ENCODE measurements around the gene CACNB2. TPM values are rescaled to one million over a fixed set of nuclear protein-coding genes. Genes with fewer than 3 reads are reported as not detected.

Gene CACNB2
- total RNA-seq, 1 experiment from 2014 or later = not detected

GRCh38 chr10:18455086-18455884, 315.1 kb downstream of the CACNB2 start:
- no peak overlapping the region for H3K4me3 ChIP-seq
- H3K27me3 ChIP-seq = no peaks in the 10 kb centered on the region
- DNase-seq = no peak
- no peaks in the 10 kb centered on the region; the same call in 1 of the 2 replicates for H3K9me3 ChIP-seq
- no peaks in the 10 kb centered on the region for H3K36me3 ChIP-seq

GRCh38 chr10:18456984-18457383, 316.8 kb downstream of the CACNB2 start:
- H3K27me3 ChIP-seq = no peaks in the 10 kb centered on the region
- DNase-seq = no peak
- H3K9me3 ChIP-seq = no peaks in the 10 kb centered on the region; the same call in 1 of the 2 replicates
- H3K36me3 ChIP-seq = no peaks in the 10 kb centered on the region
- no peak overlapping the region for H3K4me3 ChIP-seq

- DNase-seq = no peak
- Histone ChIP-seq H3K27me3 (no peaks in the 10 kb centered on the region), H3K36me3 (no peaks in the 10 kb centered on the region), H3K4me3 (no peak overlapping the region), H3K9me3 (no peaks in the 10 kb centered on the region; the same call in 1 of the 2 replicates)
These were observed 319.8 kb downstream of the CACNB2 start for GRCh38 chr10:18460032-18460431.

GRCh38 chr10:18463673-18464211, 323.5 kb downstream of the CACNB2 start:
- H3K27me3 ChIP-seq = no peaks in the 10 kb centered on the region
- no peak overlapping the region for H3K4me3 ChIP-seq
- no peaks in the 10 kb centered on the region for H3K36me3 ChIP-seq
- no peak for DNase-seq
- H3K9me3 ChIP-seq = no peaks in the 10 kb centered on the region

GRCh38 chr10:18469125-18469524, 328.9 kb downstream of the CACNB2 start:
- no peaks in the 10 kb centered on the region for H3K9me3 ChIP-seq
- H3K4me3 ChIP-seq = no peak overlapping the region
- no peak for DNase-seq
- H3K36me3 ChIP-seq = no peaks in the 10 kb centered on the region
- H3K27me3 ChIP-seq = no peaks in the 10 kb centered on the region

GRCh38 chr10:18472977-18473376, 332.8 kb downstream of the CACNB2 start:
- Histone ChIP-seq H3K4me3 (no peak overlapping the region), H3K27me3 (no peaks in the 10 kb centered on the region), H3K36me3 (no peaks in the 10 kb centered on the region), H3K9me3 (no peaks in the 10 kb centered on the region)
- DNase-seq = no peak

GRCh38 chr10:18473424-18474117, 333.3 kb downstream of the CACNB2 start:
- no peak for DNase-seq
- H3K9me3 ChIP-seq = no peaks in the 10 kb centered on the region
- no peaks in the 10 kb centered on the region for H3K36me3 ChIP-seq
- H3K27me3 ChIP-seq = no peaks in the 10 kb centered on the region
- H3K4me3 ChIP-seq = no peak overlapping the region

- Histone ChIP-seq H3K27me3 (no peaks in the 10 kb centered on the region), H3K4me3 (no peak overlapping the region), H3K36me3 (no peaks in the 10 kb centered on the region), H3K9me3 (no peaks in the 10 kb centered on the region)
- no peak for DNase-seq
These were observed 333.9 kb downstream of the CACNB2 start for GRCh38 chr10:18474118-18474455.

- Histone ChIP-seq H3K27me3 (no peaks in the 10 kb centered on the region), H3K9me3 (no peaks in the 10 kb centered on the region), H3K4me3 (no peak overlapping the region), H3K36me3 (no peaks in the 10 kb centered on the region)
- no peak for DNase-seq
These were observed 335.9 kb downstream of the CACNB2 start for GRCh38 chr10:18476076-18476647.

GRCh38 chr10:18478354-18478753, 338.1 kb downstream of the CACNB2 start:
- no peaks in the 10 kb centered on the region for H3K36me3 ChIP-seq
- H3K27me3 ChIP-seq = no peaks in the 10 kb centered on the region

GRCh38 chr10:18479502-18479901, 339.3 kb downstream of the CACNB2 start:
- DNase-seq = no peak
- H3K36me3 ChIP-seq = no peaks in the 10 kb centered on the region
- H3K27me3 ChIP-seq = no peaks in the 10 kb centered on the region
- H3K9me3 ChIP-seq = no peaks in the 10 kb centered on the region
- no peak overlapping the region for H3K4me3 ChIP-seq

More at GRCh38 chr10:18478354-18478753, 338.1 kb downstream of the CACNB2 start:
- no peak for DNase-seq
- Histone ChIP-seq H3K4me3 (no peak overlapping the region), H3K9me3 (no peaks in the 10 kb centered on the region)

GRCh38 chr10:18483516-18484186, 343.4 kb downstream of the CACNB2 start:
- Histone ChIP-seq H3K27me3 (no peaks in the 10 kb centered on the region), H3K9me3 (no peaks in the 10 kb centered on the region), H3K4me3 (no peak overlapping the region), H3K36me3 (no peaks in the 10 kb centered on the region)
- no peak for DNase-seq

- Histone ChIP-seq H3K36me3 (no peaks in the 10 kb centered on the region), H3K4me3 (no peak overlapping the region), H3K9me3 (no peaks in the 10 kb centered on the region), H3K27me3 (no peaks in the 10 kb centered on the region)
- DNase-seq = no peak
These were observed 346.2 kb downstream of the CACNB2 start for GRCh38 chr10:18486438-18486837.

GRCh38 chr10:18490755-18491154, 350.5 kb downstream of the CACNB2 start:
- DNase-seq = no peak
- Histone ChIP-seq H3K9me3 (no peaks in the 10 kb centered on the region), H3K4me3 (no peak overlapping the region), H3K27me3 (no peaks in the 10 kb centered on the region), H3K36me3 (no peaks in the 10 kb centered on the region)

- DNase-seq = no peak
- no peaks in the 10 kb centered on the region for H3K36me3 ChIP-seq
- H3K9me3 ChIP-seq = no peaks in the 10 kb centered on the region
- no peak overlapping the region for H3K4me3 ChIP-seq
- H3K27me3 ChIP-seq = no peaks in the 10 kb centered on the region
These were observed 357.7 kb downstream of the CACNB2 start for GRCh38 chr10:18497806-18498369.

- Histone ChIP-seq H3K9me3 (no peaks in the 10 kb centered on the region), H3K27me3 (no peaks in the 10 kb centered on the region), H3K36me3 (no peaks in the 10 kb centered on the region), H3K4me3 (no peak overlapping the region)
- DNase-seq = no peak
These were observed 358.8 kb downstream of the CACNB2 start for GRCh38 chr10:18498998-18499397.

- Histone ChIP-seq H3K36me3 (no peaks in the 10 kb centered on the region), H3K9me3 (no peaks in the 10 kb centered on the region), H3K27me3 (no peaks in the 10 kb centered on the region), H3K4me3 (no peak overlapping the region)
- DNase-seq = no peak
These were observed 360.4 kb downstream of the CACNB2 start for GRCh38 chr10:18500576-18500975.

Data from MG63 (cell line).